DMS114 treated with DMSO at 0.1 percent for 48 hours (cell line): ENCODE data around the gene HSFX1.
"Not testable (repeated sequence)": the region's sequence is repeated elsewhere in the genome, so short reads cannot be mapped to it uniquely, and the experiment has no call there.

Experiments
- DNase-seq: peaks from one replicate; lab custom pipeline; 2025; ENCODE audit not compliant: unreplicated experiment; lab: John Stamatoyannopoulos, UW

HSFX1 gene, protein sequence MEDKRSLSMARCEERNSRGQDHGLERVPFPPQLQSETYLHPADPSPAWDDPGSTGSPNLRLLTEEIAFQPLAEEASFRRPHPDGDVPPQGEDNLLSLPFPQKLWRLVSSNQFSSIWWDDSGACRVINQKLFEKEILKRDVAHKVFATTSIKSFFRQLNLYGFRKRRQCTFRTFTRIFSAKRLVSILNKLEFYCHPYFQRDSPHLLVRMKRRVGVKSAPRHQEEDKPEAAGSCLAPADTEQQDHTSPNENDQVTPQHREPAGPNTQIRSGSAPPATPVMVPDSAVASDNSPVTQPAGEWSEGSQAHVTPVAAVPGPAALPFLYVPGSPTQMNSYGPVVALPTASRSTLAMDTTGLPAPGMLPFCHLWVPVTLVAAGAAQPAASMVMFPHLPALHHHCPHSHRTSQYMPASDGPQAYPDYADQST

DNA sequence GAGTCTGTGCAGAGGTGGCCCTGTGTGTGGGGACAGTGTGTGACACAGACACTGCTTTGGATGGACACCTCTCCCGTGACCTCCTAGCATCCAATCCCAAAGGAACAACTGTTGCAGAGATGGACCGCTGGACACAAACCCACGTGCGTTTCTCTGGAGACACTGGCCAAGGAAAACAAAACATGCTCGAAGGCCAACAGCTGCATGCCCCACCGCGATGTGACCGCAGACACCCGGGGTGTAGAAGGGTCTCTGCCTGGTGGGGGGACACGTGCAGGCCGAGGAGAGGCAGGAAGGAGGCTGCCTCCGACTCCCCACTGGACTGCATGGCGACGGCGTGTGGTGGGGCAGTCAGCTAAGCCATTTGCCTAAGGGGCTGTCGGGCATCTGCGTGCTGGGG is at the start of gene HSFX1:
TSS of gene HSFX1 (plus strand) at position 301 of the 400 bp plus-strand sequence. CDS start 614 bp downstream, outside the sequence.
- DNase-seq: not testable (repeated sequence)

DNA sequence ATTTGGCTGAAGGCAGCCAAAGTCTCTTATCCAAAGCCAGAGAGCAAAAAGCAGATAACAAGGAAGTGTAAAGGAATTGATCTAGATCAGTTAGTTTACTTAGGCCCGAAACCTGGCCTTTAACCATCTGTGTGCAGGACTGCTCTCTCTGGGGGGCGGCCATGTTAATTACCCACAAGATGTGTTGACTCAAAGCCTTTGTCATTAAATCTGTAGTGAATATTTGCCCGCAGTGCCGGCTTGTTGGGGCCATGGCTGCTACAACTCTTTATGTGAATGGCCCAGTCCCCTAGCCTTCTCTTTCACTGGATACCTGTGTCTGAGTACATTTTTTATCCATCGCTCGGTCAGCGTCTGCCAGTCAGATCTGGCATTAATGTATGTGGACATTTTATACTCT is 46.6 kb upstream of the HSFX1 start:
- DNase-seq: not testable (repeated sequence)

DNA sequence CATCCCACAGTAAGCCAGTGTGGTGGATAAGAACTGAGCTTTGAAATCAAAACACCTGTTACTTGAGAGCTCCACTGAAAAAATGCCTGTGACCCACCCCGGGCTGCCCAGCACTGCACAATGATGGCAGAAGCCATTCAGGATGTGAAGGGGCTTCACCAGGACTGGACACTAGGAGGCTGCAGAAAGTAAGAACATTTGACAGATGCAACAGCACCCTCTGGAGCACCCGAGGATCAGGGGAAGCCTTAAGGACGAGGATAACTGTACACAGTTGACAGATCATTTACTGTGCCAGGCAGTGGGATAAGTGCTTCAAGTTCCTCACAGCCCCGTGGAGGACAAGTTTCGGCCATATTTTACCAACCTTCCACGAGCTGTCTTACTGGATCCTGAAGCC is 31.6 kb upstream of the HSFX1 start:
- DNase-seq: not testable (repeated sequence)

DNA sequence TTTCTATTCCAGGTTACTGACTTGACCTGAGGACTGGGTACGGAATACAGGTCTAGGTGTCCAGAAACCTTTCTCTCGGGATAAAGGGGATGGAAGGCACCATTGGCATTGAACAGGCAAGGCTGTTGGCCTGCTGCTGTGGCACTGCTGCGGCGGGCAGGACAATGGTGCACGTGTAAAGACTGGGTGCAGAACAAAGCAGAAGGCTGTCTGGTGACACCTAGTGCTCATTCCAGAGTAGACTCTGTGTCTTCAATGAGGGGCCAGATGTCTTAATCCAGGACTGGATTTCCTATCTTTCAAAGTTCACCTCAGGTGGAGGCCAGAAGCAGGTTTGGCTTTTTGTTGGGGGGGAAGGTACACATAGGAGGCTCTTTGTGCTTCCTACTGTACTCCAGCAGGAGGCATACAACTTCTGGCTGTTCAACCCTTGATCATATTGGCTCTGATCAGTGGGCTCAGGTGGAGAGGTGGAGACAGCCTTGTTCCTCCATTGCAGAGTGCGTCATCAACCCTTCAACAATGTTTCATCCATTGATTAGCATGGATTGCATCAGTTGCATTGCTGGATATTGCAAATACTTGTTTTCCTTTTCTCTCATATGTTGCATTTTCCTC is 27.4 kb upstream of the HSFX1 start:
- not testable (repeated sequence) for DNase-seq

DNA sequence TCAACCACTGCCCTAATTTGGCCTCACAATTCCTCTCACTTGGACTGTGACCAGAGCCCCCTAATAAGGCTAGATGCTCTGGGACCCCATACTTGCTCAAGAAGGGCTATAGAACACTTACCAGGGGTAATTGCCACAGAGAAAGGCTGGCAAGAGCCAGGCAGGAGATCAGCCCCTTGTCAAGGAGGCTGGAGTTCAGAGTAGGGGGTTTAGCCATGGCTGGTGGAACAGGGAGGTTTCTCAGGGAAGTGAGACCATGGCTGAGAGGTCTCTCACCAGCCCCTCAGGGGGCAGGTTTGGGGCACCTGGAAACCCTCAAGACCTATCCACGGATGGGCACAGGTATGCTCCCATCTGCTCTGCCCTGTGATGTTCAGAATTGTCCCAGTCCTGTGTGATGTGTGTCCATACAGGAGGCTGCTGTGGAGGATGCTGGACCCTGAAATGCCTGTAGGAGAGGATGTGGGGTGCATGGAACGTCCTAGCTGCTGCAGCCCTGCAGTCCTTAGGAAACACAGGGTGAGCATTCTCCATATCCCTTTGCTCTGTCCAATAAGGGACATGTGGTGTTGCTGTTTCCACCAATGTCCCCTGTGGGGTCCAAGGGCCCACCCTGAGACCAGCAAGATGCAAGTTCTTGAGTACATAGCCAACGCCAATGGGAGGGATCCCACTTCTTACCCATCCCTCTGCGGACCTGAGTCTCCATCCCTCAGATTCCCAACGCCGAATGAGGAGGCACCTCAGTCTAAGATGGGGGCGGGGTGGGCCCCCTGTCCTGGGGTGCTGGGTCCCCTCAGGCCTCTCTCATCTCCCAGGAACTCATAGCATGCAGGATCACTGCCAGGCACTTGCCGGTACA is 16.4 kb upstream of the HSFX1 start:
- DNase-seq: no peak

DNA sequence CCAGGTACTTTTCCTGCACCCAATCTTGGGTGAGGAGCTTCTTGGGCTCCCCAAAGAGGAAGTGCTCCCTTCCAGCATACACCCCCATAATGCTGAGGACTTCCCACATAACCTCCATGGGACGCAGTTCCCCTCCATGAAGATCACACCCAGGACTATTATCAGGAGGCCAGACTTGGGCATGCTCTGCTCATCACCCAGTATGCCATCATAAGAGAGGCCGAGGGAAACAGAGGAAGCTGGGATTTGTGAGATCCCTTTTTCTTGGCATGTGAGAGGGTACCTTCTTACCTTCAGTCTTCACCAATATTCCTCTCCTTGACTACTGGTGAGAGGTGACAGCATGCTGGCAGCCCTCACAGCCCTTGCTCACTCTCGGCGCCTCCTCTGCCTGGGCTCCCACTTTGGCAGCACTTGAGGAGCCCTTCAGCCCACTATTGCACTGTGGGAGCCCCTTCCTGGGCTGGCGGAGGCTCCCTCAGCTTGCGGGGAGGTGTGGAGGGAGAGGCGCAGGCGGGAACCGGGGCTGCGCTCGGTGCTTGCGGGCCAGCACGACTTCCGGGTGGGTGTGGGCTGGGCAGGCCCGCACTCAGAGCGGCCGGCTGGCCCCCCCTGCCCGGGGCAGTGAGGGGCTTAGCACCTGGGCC is 15.7 kb upstream of the HSFX1 start:
- no peak for DNase-seq

DNA sequence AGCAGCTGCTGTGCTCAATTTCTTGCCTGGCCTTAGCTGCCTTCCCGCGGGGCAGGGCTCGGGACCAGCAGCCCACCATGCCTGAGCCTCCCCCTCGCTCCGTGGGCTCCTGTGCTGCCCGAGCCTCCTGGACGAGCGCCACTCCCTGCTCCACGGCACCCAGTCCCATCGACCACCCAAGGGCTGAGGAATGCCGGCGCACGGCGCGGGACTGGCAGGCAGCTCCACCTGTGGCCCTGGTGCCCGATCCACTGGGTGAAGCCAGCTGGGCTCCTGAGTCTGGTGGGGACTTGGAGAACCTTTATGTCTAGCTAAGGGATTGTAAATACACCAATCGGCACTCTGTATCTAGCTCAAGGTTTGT is 15.2 kb upstream of the HSFX1 start:
- DNase-seq: not testable (repeated sequence)

DNA sequence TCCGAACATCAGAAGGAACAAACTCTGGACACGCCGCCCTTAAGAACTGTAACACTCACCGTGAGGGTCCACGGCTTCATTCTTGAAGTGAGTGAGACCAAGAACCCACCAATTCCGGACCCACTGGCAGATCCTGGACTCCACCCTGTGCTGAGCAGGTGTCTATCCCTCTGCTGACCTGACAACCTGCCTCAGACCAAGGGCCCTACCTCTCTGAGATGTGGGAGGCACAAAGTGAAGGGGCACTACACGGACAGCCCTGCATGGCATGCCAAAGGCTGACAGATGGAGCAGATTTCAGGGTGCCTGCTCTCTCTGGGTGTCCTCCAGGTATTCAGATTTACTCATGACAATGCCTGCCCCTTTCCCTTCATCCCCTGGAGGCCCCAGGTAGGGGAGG is 14.0 kb upstream of the HSFX1 start:
- DNase-seq: no peak

DNA sequence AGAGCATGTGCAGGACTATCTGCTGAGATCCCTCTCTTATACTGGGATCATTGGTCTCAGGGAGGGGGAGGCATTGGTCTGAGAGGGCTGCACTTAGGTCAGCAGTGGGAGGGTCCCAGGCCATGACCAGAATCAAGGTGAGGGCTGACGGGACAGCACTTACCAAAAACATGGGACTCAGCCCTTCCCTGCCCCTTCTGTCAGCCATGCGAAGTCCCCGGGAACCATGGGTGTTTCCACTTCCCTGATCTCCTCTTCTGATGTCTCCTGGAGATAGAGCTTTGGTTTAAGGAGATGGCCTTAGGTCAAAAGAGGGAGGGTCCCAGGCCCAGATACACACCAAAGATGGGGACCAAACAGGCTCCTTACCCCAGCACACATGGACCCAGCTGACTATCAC is 12.9 kb upstream of the HSFX1 start:
- no peak for DNase-seq

DNA sequence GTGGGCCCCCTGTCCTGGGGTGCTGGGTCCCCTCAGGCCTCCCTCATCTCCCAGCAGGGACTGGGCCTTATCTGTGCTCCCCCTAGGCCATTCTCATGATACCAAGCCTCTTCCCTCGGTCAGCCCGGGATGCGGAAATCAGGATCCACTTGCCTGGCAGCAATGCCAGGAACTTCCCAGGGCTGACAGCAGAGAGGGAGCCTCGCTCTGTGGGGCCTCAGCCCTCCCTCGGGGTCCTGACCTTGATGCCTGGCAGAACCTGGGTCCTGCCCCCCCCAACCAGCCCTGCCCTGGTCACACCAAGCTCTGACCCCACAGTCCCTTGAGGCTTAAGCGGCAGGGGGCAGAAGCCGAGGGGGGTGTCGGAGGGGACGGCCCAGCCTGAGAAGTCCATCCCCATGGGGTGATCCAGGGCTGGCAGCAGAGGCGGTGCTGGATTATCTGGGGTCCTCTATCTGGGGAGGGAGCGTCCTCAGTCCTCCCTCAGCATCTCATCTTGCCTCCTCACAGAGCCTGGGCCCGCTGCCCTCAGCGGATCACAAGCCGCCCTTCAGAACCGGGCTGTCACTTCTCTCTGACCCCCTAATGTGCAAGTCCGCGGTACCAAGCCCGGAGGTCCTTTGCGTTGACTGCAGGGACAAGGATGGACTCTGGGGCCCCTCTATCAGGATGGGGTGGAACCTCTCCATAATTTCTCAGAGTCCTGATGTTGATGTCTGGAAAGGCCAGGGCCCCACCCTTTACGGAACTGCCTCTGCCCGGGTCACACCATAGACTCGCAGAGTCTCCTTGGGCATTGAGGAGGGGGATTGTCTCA is 11.8 kb upstream of the HSFX1 start:
- not testable (repeated sequence) for DNase-seq

DNA sequence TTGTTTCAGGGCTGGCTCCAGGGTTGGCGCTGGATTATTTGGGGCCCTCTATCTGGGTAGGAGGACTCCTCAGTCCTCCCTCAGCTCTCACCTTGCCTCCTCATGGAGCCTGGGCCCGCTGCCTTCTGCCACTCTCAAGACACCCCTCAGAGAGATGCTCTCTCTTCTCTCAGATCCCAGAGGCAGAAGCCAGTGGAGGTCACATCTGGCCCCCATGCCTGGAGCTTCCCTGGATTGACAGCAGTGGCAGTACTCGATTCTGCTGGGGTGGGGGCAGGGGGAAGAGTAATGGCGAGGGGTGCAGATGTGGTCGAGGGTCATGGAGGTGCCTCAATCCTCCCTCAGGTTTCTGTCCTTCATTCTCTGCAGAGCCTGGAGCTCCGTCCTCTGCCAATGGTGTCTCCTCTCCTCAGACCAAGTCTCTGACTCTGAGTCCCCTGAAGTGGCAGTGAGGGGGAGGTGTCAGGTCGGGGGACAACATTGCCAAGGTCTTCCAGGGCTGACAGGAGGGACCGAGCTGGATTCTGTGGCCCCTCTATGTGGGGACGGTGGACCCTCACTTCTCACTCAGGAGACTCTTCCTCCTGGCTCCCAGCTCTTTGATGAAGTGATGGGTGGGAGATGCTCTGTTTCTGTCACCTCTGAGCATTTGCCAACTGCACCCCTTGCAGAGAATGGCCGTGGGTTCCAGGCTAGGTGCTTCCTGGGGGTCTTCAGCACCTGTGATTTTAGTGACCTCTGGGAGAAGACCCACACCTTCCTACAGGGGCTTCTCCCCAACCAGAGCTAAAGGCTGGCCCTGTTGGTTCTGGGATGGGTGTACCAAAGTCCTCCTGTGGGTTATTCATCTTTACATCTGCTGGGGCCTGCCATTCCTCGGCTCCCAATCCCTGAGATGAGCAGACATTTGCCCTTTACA is 10.9 kb upstream of the HSFX1 start:
- no peak for DNase-seq

DNA sequence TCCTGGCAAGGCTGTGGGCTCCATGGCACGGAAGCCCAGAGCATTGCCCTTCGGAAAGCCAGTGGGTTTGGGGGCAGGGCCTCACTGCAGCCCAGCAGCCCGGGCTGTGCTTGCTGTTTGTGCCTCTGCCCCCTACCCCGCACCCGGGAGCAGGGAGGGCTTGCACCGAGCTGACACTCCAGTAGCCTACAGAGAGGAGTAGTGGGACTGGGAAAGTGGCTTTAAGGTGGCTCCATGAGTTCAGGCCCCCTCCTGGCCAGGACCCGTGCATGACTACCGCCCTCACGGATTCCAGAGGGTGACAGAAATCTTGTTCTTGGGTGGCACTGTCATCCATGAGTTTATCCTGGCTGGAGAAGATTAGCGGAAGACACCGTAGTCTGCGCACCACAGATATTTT is 3.5 kb upstream of the HSFX1 start:
- DNase-seq: not testable (repeated sequence)

DNA sequence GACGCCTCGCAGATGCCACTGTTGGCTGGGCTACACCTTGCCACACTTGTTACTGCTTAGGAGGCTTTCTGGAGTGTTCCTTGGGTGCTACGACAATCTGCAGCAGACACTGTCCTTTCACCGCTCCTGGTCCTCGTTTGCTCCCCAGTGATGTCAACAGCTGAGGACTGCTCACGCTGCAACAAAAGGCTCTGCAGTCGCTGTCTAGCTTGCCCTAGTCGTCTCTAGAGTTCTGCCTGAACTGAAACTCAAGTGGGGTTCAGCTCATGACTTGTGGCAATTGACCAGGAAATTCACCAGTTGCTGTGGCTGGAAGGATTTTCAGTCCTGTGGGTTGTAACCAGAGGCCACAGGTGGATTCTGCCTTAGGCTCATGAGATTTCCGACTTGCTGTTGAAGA is 842 bp upstream of the HSFX1 start:
- DNase-seq: not testable (repeated sequence)

DNA sequence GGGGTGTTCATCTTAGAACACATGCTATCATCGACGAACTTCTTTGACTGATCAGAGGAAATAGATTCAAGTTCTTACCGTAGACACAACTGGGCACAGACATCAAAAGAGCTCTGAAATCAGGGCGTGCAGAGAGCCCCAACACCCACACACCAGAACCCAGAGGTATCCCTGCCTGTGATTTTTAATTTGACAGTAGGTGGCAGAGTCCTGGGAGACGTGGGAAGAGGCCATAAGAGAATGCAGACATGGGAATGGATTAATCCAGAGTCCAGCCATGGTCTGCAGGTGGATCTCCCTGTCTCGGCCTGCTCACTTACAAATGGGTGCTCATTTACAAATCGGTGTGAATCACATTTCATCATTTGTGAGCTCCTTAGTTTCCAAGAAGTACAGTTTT is 4.1 kb downstream of the HSFX1 start:
- not testable (repeated sequence) for DNase-seq

DNA sequence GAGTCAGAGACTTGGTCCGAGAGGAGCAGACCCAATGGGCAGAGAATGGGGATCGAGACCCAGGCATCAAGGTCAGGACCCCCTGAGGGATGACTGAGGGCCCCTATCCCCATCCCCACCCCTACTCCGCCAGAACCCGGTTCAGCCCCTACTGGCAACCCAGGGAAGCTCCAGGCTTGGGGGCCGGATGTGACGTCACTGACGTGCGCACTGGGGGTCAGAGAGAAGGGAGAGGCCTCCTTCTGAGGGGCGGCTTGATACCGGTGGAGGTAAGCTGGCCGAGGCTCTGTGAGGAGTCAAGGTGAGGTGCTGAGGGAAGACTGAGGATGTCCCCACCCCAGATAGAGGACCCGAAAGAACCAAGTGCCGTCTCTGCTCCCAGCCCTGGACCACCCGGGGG is 7.9 kb downstream of the HSFX1 start, which contains the start of gene MAGEA9:
TSS of gene MAGEA9 (plus strand) at position 204 of the 400 bp plus-strand sequence. CDS start 4,281 bp downstream, outside the sequence.
- not testable (repeated sequence) for DNase-seq

DNA sequence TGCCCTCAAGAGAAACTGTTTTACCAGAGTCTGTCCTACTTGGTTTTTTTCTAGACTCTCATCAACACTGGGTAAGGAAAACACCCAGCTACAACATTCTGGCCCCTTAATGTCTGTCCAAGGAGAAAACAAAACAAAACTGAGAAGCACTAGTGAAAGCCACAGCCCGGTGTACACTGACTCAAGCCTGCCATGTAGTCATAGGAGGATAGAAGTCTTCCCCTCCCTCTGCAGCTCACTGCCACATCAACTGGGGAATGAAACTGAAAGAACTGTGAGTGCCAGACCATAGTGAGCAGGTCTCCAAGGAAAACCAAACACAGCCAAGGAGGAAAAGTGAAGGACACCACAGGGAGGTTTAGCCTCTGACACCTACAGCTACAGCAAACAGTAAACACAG is 21.7 kb downstream of the HSFX1 start:
- DNase-seq: not testable (repeated sequence)

DNA sequence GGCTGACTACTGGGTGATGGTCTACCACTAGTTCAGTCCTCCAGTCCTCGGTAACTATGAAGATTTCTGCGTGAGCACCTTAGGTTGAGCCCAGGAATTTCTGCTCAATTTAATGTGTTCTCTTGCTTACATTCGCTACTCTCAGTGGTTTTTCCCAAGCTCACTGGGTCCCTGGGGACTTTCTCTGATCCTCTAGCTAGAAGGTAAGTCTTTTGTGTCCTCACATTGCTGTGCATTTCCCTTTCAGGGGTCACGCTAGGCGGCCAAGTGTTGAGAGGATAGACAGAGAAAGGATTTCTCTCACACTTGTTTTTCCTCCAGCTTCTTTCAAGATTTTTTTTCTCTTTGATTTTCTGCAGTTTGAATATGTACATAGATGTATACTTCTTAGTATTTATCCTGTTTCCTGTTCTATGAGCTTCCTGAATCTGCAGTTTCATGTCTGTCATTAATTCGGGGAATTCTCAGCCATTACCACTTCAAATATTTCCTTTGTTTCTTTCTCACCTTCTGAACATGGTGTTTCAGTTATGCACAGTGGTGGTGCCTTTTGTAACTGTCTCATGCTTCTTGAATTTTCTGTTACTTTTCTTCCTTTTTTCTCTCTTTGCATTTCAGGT is 25.3 kb downstream of the HSFX1 start:
- no peak for DNase-seq

DNA sequence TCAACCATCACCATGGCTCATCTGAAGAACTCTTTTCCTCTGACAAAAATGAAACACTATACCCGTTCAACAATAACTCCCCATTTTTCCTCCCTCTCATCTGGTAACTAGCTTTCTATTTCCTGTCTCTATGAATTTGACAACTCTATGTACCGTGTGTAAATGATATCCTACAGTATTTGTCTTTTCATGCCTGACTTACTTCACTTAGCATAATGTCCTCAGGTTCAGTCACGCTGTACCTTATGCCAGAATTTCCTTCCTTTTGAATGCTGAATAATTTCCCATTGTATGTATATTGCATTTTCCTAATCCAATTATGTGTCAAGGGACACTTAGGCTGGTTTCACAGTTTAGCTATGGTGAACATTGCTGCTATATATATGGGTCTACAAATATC is 26.1 kb downstream of the HSFX1 start:
- no peak for DNase-seq
